Natural killer cell (primary cell): ENCODE results near the gene TMEM54. TPM values are rescaled to one million over a fixed set of nuclear protein-coding genes. Genes with fewer than 3 reads are reported as not detected.

Experiments used
- ATAC-seq, 3 donors: fragments of 150-1000 bp in 2 of 3; fragments of 200-7000 bp in 1 of 3; cut with Tn5 transposase; 1 replicate in 1 of 3; 2 replicates in 2 of 3; pipeline ENCODE4 v1.10.0; 2021; ENCODE audit warnings: mild to moderate bottlenecking in 2 of 3, moderate library complexity in 2 of 3
- DNase-seq, 2 donors: peaks; one replicate each; pipeline versions ENCODE4 v3.0.0 to v3.0.0-alpha.2; 2013 to 2021; ENCODE audit warnings: mixed read lengths in 1 of 2
- H3K27ac ChIP-seq: one replicate; pipeline ENCODE4 v1.5.1; 2013; ENCODE audit warnings: mild to moderate bottlenecking, low read length
- H3K27me3 ChIP-seq: one replicate; pipeline ENCODE4 v1.6.1; 2013; ENCODE audit warnings: low read length; ENCODE audit not compliant: control insufficient read depth, insufficient read depth
- H3K36me3 ChIP-seq: one replicate; pipeline ENCODE4 v1.6.1; 2013; ENCODE audit warnings: low read length; ENCODE audit not compliant: control insufficient read depth, insufficient read depth
- H3K4me1 ChIP-seq: one replicate; pipeline ENCODE4 v1.6.1; 2013; ENCODE audit warnings: low read length; ENCODE audit not compliant: control insufficient read depth, insufficient read depth
- H3K4me3 ChIP-seq: one replicate; pipeline ENCODE4 v1.5.1; 2013; ENCODE audit warnings: low read length
- H3K9me3 ChIP-seq: one replicate; pipeline ENCODE4 v1.6.1; 2013; ENCODE audit warnings: low read length; ENCODE audit not compliant: control insufficient read depth, insufficient read depth
- H3K27ac Mint-ChIP-seq, 2 donors: one replicate each; pipeline ENCODE4 v1.8.0; 2022; ENCODE audit warnings: mild to moderate bottlenecking in 2 of 2, mixed read lengths in 2 of 2, moderate library complexity in 1 of 2
- H3K27me3 Mint-ChIP-seq, 2 donors: one replicate each; pipeline ENCODE4 v1.8.0; 2022; ENCODE audit warnings: low read depth in 2 of 2, mixed read lengths in 2 of 2
- H3K36me3 Mint-ChIP-seq: one replicate; pipeline ENCODE4 v1.8.0; 2022; ENCODE audit warnings: mixed read lengths
- H3K4me1 Mint-ChIP-seq, 2 donors: one replicate each; pipeline ENCODE4 v1.8.0; 2022; ENCODE audit warnings: mixed read lengths in 2 of 2
- H3K4me3 Mint-ChIP-seq: one replicate; pipeline ENCODE4 v1.8.0; 2022; ENCODE audit warnings: mild to moderate bottlenecking, moderate library complexity, mixed read lengths
- H3K9me3 Mint-ChIP-seq, 2 donors: one replicate each; pipeline ENCODE4 v1.8.0; 2022; ENCODE audit warnings: mixed read lengths in 2 of 2
- WGBS: methylation state at CpG from one replicate; pipeline ENCODE4 v1.1.7; 2013; ENCODE audit warnings: missing lambda C conversion rate; ENCODE audit not compliant: insufficient coverage; 5-methylcytosine and 5-hydroxymethylcytosine counted together
- intact Hi-C: fragments of 100-400 bp; cut with micrococcal nuclease; formaldehyde crosslinking; loops from one replicate; pipeline ENCODE4 v1.14.2; 2022
- total RNA-seq, 4 donors: library from RNA; stranded (reverse); fragments of 120-200 nt in 1 of 4; gene quantifications; one replicate each; pipeline versions ENCODE4 v1.2.3 to v1.2.4, GENCODE V29; 2013 to 2022
- TF ChIP-seq, protein P1 (sequence below): fragments of 200-600 bp; IDR thresholded peaks from one replicate; pipeline ENCODE4 v1.8.0; 2022; ENCODE audit warnings: antibody characterized with exemption

The TMEM54 gene
- total RNA-seq, 3 donors from 2014 or later (not counting 1 experiment from before 2014, with no cell fraction given), result not detected

DNA sequence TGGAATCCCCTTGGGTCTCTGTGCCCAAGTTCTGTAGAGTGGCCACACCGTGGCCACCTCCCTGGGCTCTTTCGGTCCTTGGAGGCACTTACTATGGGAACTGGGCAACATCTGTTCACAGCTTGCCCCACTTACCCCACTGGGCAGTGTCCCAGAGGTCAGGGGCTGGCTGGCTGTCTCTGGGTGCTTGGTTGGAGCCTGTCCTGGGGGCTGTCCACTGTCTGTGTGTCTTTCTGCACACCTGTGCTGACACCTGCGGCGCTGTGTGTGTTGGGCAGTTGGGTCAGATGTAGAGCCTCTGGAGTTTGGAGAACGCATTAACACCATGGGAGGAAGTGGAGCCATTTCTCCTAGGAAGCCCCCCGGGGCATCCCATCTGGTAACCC lies 1.3 kb upstream of the TMEM54 start:
- H3K27ac ChIP-seq, result no peak overlapping the region
- peaks cover 28% of the 10 kb centered on the region for H3K27me3 ChIP-seq
- peaks cover 11% of the 10 kb centered on the region for H3K4me1 ChIP-seq
- Mint-ChIP-seq H3K9me3 (no peaks in the 10 kb centered on the region), H3K27ac (no peak overlapping the region), H3K4me3 (peak overlapping the region; percentile 71), H3K27me3 (peaks cover 26 to 30% of the 10 kb centered on the region in 2 donors), H3K4me1 (peaks cover 4 to 10% of the 10 kb centered on the region in 2 donors), H3K36me3 (no peaks in the 10 kb centered on the region)
- intact Hi-C loops, result no loop called here
- DNase-seq, result no peak
- TF ChIP-seq, protein P1, sequence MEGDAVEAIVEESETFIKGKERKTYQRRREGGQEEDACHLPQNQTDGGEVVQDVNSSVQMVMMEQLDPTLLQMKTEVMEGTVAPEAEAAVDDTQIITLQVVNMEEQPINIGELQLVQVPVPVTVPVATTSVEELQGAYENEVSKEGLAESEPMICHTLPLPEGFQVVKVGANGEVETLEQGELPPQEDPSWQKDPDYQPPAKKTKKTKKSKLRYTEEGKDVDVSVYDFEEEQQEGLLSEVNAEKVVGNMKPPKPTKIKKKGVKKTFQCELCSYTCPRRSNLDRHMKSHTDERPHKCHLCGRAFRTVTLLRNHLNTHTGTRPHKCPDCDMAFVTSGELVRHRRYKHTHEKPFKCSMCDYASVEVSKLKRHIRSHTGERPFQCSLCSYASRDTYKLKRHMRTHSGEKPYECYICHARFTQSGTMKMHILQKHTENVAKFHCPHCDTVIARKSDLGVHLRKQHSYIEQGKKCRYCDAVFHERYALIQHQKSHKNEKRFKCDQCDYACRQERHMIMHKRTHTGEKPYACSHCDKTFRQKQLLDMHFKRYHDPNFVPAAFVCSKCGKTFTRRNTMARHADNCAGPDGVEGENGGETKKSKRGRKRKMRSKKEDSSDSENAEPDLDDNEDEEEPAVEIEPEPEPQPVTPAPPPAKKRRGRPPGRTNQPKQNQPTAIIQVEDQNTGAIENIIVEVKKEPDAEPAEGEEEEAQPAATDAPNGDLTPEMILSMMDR, result no peak
- no peaks in the 10 kb centered on the region for H3K9me3 ChIP-seq
- WGBS, result 73% methylated on average over 6 of the region's 6 CpGs
- H3K36me3 ChIP-seq, result no peaks in the 10 kb centered on the region
- no peak overlapping the region for H3K4me3 ChIP-seq
- ATAC-seq, result no peak

DNA sequence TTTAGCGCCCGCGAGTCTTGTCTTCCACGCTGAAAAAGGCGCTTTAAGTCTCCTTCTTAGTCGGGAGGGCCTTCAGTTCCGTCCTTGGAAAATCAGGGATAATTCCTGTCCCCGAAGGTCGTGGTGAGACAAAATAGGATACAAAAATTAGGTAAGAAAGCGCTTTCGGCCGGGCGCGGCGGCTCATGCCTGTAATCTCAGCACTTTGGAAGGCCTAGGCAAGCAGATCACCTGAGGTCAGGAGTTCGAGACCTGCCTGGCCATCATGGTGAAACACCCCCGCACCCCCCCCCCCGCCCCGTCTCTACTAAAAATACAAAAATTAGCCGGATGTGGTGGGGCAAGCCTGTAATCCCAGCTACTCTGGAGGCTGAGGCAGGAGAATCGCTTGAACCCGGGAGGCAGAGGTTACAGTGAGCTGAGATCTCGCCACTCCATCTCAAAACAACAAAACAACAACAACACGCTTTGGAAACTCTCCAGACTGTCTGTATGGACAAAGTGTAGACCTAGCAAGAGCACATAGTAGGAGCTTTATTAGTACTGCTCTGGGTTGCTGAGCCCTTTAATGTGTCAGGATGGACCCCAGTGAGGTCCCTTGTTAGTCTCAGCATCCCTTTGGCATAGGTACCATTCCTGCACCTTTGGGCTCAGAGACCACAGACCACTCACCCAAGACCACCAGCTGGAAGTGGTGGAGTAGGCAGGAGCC lies 790 bp upstream of the TMEM54 start:
- Histone ChIP-seq H3K27ac (no peak overlapping the region), H3K4me1 (peaks cover 11% of the 10 kb centered on the region), H3K9me3 (no peaks in the 10 kb centered on the region), H3K36me3 (no peaks in the 10 kb centered on the region), H3K27me3 (peaks cover 28% of the 10 kb centered on the region), H3K4me3 (no peak overlapping the region)
- Mint-ChIP-seq H3K9me3 (no peaks in the 10 kb centered on the region), H3K4me1 (peaks cover 4 to 10% of the 10 kb centered on the region in 2 donors), H3K36me3 (no peaks in the 10 kb centered on the region), H3K27me3 (peaks cover 26 to 32% of the 10 kb centered on the region in 2 donors), H3K27ac (no peak overlapping the region), H3K4me3 (peak overlapping the region; percentile 86)
- no peak for ATAC-seq
- 53% methylated on average over 21 of the region's 24 CpGs for WGBS
- DNase-seq, result no peak
- TF ChIP-seq, protein P1, result no peak
- intact Hi-C loops, result no loop called here

DNA sequence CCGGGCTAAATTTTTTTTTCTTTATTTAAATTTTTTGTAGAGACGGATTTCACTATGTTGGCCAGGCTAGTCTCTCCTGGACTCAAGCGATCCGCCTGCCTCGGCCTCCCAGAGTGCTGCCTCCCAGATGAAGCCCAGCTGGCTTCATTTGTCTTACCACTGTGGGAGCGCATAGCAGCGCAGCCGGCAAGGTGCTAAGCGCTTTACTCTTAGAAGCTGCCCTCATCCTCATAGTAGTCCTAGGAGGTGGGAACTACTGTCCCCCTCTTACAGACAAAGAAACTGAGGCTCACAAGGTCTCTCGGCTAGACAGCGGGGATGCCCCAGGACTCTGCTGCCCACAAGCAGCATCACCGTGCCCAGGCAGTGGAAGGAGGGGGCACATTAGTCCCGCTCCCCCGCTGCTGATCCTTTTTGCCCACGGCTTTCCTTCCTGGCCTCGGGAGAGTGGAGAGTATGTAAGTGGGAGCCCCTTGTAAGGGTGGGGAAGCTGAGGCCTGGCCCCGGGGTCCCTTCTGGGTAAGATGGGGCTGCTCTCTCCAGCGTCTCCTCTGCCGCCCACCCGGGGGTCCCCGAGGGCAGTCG lies 726 bp downstream of the TMEM54 start:
- peak overlapping the region; percentile 76 for H3K4me3 Mint-ChIP-seq
- H3K4me3 ChIP-seq, result no peak overlapping the region
- H3K36me3 ChIP-seq, result no peaks in the 10 kb centered on the region
- 30% methylated on average over 22 of the region's 22 CpGs for WGBS
- no peaks in the 10 kb centered on the region for H3K36me3 Mint-ChIP-seq
- ATAC-seq (no peak), DNase-seq (no peak)
- TF ChIP-seq, protein P1, result no peak
- H3K4me1 ChIP-seq, result peaks cover 11% of the 10 kb centered on the region
- peaks cover 28% of the 10 kb centered on the region for H3K27me3 ChIP-seq
- intact Hi-C loops, result no loop called here
- H3K27me3 Mint-ChIP-seq, result peaks cover 33 to 38% of the 10 kb centered on the region in 2 donors
- no peak overlapping the region for H3K27ac Mint-ChIP-seq
- H3K27ac ChIP-seq, result no peak overlapping the region
- no peaks in the 10 kb centered on the region for H3K9me3 Mint-ChIP-seq
- no peaks in the 10 kb centered on the region for H3K9me3 ChIP-seq
- H3K4me1 Mint-ChIP-seq, result peaks cover 4 to 10% of the 10 kb centered on the region in 2 donors
